Adipocyte (in vitro differentiated cells): Measurements from ENCODE around the gene ARHGEF11.

Experiments used
- DNase-seq: peaks from one replicate; pipeline ENCODE4 v3.0.0-alpha.2; 2015; ENCODE audit warnings: low read depth
- H3K27me3 ChIP-seq: replicated peaks from 2 replicates; pipeline ENCODE4 v1.7.0; 2013; ENCODE audit warnings: mild to moderate bottlenecking, low read length, moderate library complexity; ENCODE audit not compliant: control insufficient read depth, insufficient read depth
- H3K36me3 ChIP-seq: 2 replicates; pipeline ENCODE4 v1.7.0; 2013; ENCODE audit warnings: low read length, mild to moderate bottlenecking, moderate library complexity; ENCODE audit not compliant: control insufficient read depth, insufficient read depth, severe bottlenecking
- H3K4me1 ChIP-seq: 2 replicates; pipeline ENCODE4 v1.7.0; 2013; ENCODE audit warnings: mild to moderate bottlenecking, low read length, moderate library complexity; ENCODE audit not compliant: control insufficient read depth, insufficient read depth
- H3K4me3 ChIP-seq: 2 replicates; pipeline ENCODE4 v1.7.0; 2013; ENCODE audit warnings: mild to moderate bottlenecking, low read length, moderate library complexity
- H3K9ac ChIP-seq: 2 replicates; pipeline ENCODE4 v1.7.0; 2013; ENCODE audit warnings: mild to moderate bottlenecking, low read length, moderate library complexity
- H3K9me3 ChIP-seq: 2 replicates; pipeline ENCODE4 v1.7.0; 2013; ENCODE audit warnings: mild to moderate bottlenecking, low read length, moderate library complexity; ENCODE audit not compliant: control insufficient read depth

Gene ARHGEF11

GRCh38 chr1:156951371-156951770 lies 94.2 kb downstream of the ARHGEF11 start:
- Histone ChIP-seq H3K9me3 (no peaks in the 10 kb centered on the region), H3K27me3 (no peaks in the 10 kb centered on the region), H3K4me3 (no peak overlapping the region), H3K9ac (no peak overlapping the region), H3K4me1 (no peaks in the 10 kb centered on the region), H3K36me3 (peaks cover 94% of the 10 kb centered on the region)
- no peak for DNase-seq

- Histone ChIP-seq H3K9me3 (no peaks in the 10 kb centered on the region), H3K36me3 (peaks cover 96% of the 10 kb centered on the region)
Measured at GRCh38 chr1:156949127-156949526, 96.4 kb downstream of the ARHGEF11 start.

GRCh38 chr1:156948708-156949107 lies 96.8 kb downstream of the ARHGEF11 start:
- no peak overlapping the region for H3K4me3 ChIP-seq
- no peak for DNase-seq
- no peaks in the 10 kb centered on the region for H3K27me3 ChIP-seq
- H3K9me3 ChIP-seq = no peaks in the 10 kb centered on the region
- H3K4me1 ChIP-seq = no peaks in the 10 kb centered on the region
- peaks cover 98% of the 10 kb centered on the region for H3K36me3 ChIP-seq
- H3K9ac ChIP-seq = no peak overlapping the region

More at GRCh38 chr1:156949127-156949526, 96.4 kb downstream of the ARHGEF11 start:
- Histone ChIP-seq H3K4me3 (no peak overlapping the region), H3K9ac (no peak overlapping the region), H3K27me3 (no peaks in the 10 kb centered on the region), H3K4me1 (no peaks in the 10 kb centered on the region)
- no peak for DNase-seq

- Histone ChIP-seq H3K27me3 (no peaks in the 10 kb centered on the region), H3K9ac (no peak overlapping the region), H3K9me3 (no peaks in the 10 kb centered on the region), H3K4me3 (no peak overlapping the region), H3K36me3 (peaks cover 97% of the 10 kb centered on the region), H3K4me1 (no peaks in the 10 kb centered on the region)
- DNase-seq = no peak
Measured at GRCh38 chr1:156947818-156948525, 97.6 kb downstream of the ARHGEF11 start.

- H3K27me3 ChIP-seq = no peaks in the 10 kb centered on the region
- H3K4me1 ChIP-seq = no peaks in the 10 kb centered on the region
- H3K9ac ChIP-seq = no peak overlapping the region
- H3K4me3 ChIP-seq = no peak overlapping the region
- no peaks in the 10 kb centered on the region for H3K9me3 ChIP-seq
- peaks cover 97% of the 10 kb centered on the region for H3K36me3 ChIP-seq
- no peak for DNase-seq
Measured at GRCh38 chr1:156947127-156947526, 98.4 kb downstream of the ARHGEF11 start.

- no peaks in the 10 kb centered on the region for H3K27me3 ChIP-seq
- peaks cover 97% of the 10 kb centered on the region for H3K36me3 ChIP-seq
- no peaks in the 10 kb centered on the region for H3K9me3 ChIP-seq
- H3K4me1 ChIP-seq = no peaks in the 10 kb centered on the region
- DNase-seq = no peak
- no peak overlapping the region for H3K9ac ChIP-seq
- no peak overlapping the region for H3K4me3 ChIP-seq
Measured at GRCh38 chr1:156945881-156946661, 99.5 kb downstream of the ARHGEF11 start.

GRCh38 chr1:156944848-156945247 lies 100.7 kb downstream of the ARHGEF11 start:
- Histone ChIP-seq H3K9ac (no peak overlapping the region), H3K36me3 (peaks cover 97% of the 10 kb centered on the region), H3K4me1 (no peaks in the 10 kb centered on the region), H3K4me3 (no peak overlapping the region), H3K9me3 (no peaks in the 10 kb centered on the region), H3K27me3 (no peaks in the 10 kb centered on the region)
- no peak for DNase-seq

- H3K9me3 ChIP-seq = no peaks in the 10 kb centered on the region
- no peak overlapping the region for H3K4me3 ChIP-seq
- peaks cover 97% of the 10 kb centered on the region for H3K36me3 ChIP-seq
- no peaks in the 10 kb centered on the region for H3K27me3 ChIP-seq
- no peak overlapping the region for H3K9ac ChIP-seq
- no peaks in the 10 kb centered on the region for H3K4me1 ChIP-seq
- DNase-seq = no peak
Measured at GRCh38 chr1:156944268-156944667, 101.3 kb downstream of the ARHGEF11 start.

- H3K9me3 ChIP-seq = no peaks in the 10 kb centered on the region
- no peaks in the 10 kb centered on the region for H3K27me3 ChIP-seq
- no peak overlapping the region for H3K4me3 ChIP-seq
- no peak for DNase-seq
- no peak overlapping the region for H3K9ac ChIP-seq
- H3K36me3 ChIP-seq = peaks cover 97% of the 10 kb centered on the region
- no peaks in the 10 kb centered on the region for H3K4me1 ChIP-seq
Measured at GRCh38 chr1:156943756-156944155, 101.8 kb downstream of the ARHGEF11 start.

- no peaks in the 10 kb centered on the region for H3K4me1 ChIP-seq
- no peaks in the 10 kb centered on the region for H3K27me3 ChIP-seq
- H3K9ac ChIP-seq = no peak overlapping the region
- no peak for DNase-seq
- H3K9me3 ChIP-seq = no peaks in the 10 kb centered on the region
- H3K36me3 ChIP-seq = peaks cover 97% of the 10 kb centered on the region
- H3K4me3 ChIP-seq = no peak overlapping the region
Measured at GRCh38 chr1:156942576-156942975, 103.0 kb downstream of the ARHGEF11 start.

- H3K9me3 ChIP-seq = no peaks in the 10 kb centered on the region
- no peaks in the 10 kb centered on the region for H3K4me1 ChIP-seq
- H3K4me3 ChIP-seq = no peak overlapping the region
- H3K27me3 ChIP-seq = no peaks in the 10 kb centered on the region
- peaks cover 98% of the 10 kb centered on the region for H3K36me3 ChIP-seq
- DNase-seq = no peak
- no peak overlapping the region for H3K9ac ChIP-seq
Measured at GRCh38 chr1:156942176-156942575, 103.4 kb downstream of the ARHGEF11 start.
